IMR-90 (cell line): ENCODE data around the gene MAP1LC3A. TPM values are rescaled to one million over a fixed set of nuclear protein-coding genes. Genes with fewer than 3 reads are reported as not detected.

Experiments used
- ATAC-seq: fragments of 200-7000 bp; cut with Tn5 transposase; 2 replicates; pipeline ENCODE4 v1.9.1; 2020; ENCODE audit warnings: low read depth, mild to moderate bottlenecking, moderate library complexity
- BruUV-seq: library from RNA; stranded (reverse); fragments of 400-500 nt; replicated peaks from 2 replicates; lab custom pipeline; 2021; lab: Mats Ljungman, UMichigan
- CTCF ChIA-PET: fragments of 300-600 bp; formaldehyde crosslinking; extraction: SDS; loops from one replicate; lab custom pipeline; 2021; ENCODE audit warnings: antibody characterized with exemption; lab: Yijun Ruan, JAX
- POLR2A ChIA-PET: fragments of 300-600 bp; sonication (Branson Sonifier 250); formaldehyde crosslinking; loops from one replicate; lab custom pipeline; 2022; ENCODE audit warnings: antibody characterized with exemption; ENCODE audit not compliant: unreplicated experiment; lab: Charles Lee
- DNase-seq: peaks from one replicate; pipeline ENCODE4 v3.0.0; 2013
- H2AFZ ChIP-seq: replicated peaks from 2 replicates; pipeline ENCODE3; 2013; ENCODE audit warnings: low read length, mild to moderate bottlenecking; ENCODE audit not compliant: poor library complexity
- H2AK5ac ChIP-seq: 2 replicates; pipeline ENCODE4 v1.6.1; 2013; ENCODE audit warnings: low read depth, low read length, inconsistent platforms
- H2AK9ac ChIP-seq: replicated peaks from 2 replicates; pipeline ENCODE3; 2013; ENCODE audit warnings: mild to moderate bottlenecking, low read depth, low read length, moderate library complexity; ENCODE audit not compliant: poor library complexity
- H2BK120ac ChIP-seq: 2 replicates; pipeline ENCODE4 v1.6.1; 2013; ENCODE audit warnings: low read depth, low read length, inconsistent platforms
- H2BK15ac ChIP-seq: 3 replicates; pipeline ENCODE4 v1.6.1; 2013; ENCODE audit warnings: low read depth, low read length, inconsistent platforms
- H2BK20ac ChIP-seq: 2 replicates; pipeline ENCODE4 v1.6.1; 2013; ENCODE audit warnings: low read depth, mild to moderate bottlenecking, inconsistent platforms, low read length, moderate library complexity
- H2BK5ac ChIP-seq: 2 replicates; pipeline ENCODE4 v1.6.1; 2013; ENCODE audit warnings: mild to moderate bottlenecking, low read depth, low read length, inconsistent platforms; ENCODE audit not compliant: poor library complexity, severe bottlenecking
- H3K14ac ChIP-seq: replicated peaks from 2 replicates; pipeline ENCODE4 v1.6.1; 2013; ENCODE audit warnings: low read depth, low read length, inconsistent platforms
- H3K18ac ChIP-seq: 2 replicates; pipeline ENCODE4 v1.6.1; 2013; ENCODE audit warnings: low read depth, low read length, control low read depth
- H3K23ac ChIP-seq: 2 replicates; pipeline ENCODE4 v1.6.1; 2013; ENCODE audit warnings: low read depth, low read length, inconsistent platforms
- H3K27ac ChIP-seq: 2 replicates; pipeline ENCODE4 v1.5.1; 2013; ENCODE audit warnings: mild to moderate bottlenecking, control low read depth, low read length; ENCODE audit not compliant: insufficient read depth
- H3K27me3 ChIP-seq: 2 replicates; pipeline ENCODE4 v1.6.1; 2013; ENCODE audit warnings: low read length; ENCODE audit not compliant: control insufficient read depth, insufficient read depth
- H3K36me3 ChIP-seq: 2 replicates; pipeline ENCODE4 v1.6.1; 2013; ENCODE audit warnings: low read length, mixed read lengths; ENCODE audit not compliant: control insufficient read depth, insufficient read depth
- H3K4ac ChIP-seq: 2 replicates; pipeline ENCODE4 v1.6.1; 2013; ENCODE audit warnings: low read depth, low read length, inconsistent platforms
- H3K4me1 ChIP-seq: 2 replicates; pipeline ENCODE4 v1.6.1; 2013; ENCODE audit warnings: low read length, mixed read lengths; ENCODE audit not compliant: control insufficient read depth, insufficient read depth
- H3K4me2 ChIP-seq: 2 replicates; pipeline ENCODE4 v1.6.1; 2013; ENCODE audit warnings: low read depth, mild to moderate bottlenecking, control low read depth, low read length, moderate library complexity
- H3K4me3 ChIP-seq: 2 replicates; pipeline ENCODE4 v1.5.1; 2013; ENCODE audit warnings: low read depth, mild to moderate bottlenecking, control low read depth, low read length, moderate library complexity; ENCODE audit not compliant: insufficient read depth
- H3K56ac ChIP-seq: 2 replicates; pipeline ENCODE4 v1.6.1; 2013; ENCODE audit warnings: low read length, inconsistent platforms; ENCODE audit not compliant: insufficient read depth; ENCODE audit errors: extremely low read depth
- H3K79me1 ChIP-seq, 2 experiments: 2 replicates each; pipeline ENCODE4 v1.6.1; 2013; ENCODE audit warnings: low read length in 2 of 2, inconsistent platforms in 1 of 2, low read depth in 1 of 2
- H3K9ac ChIP-seq: 2 replicates; pipeline ENCODE4 v1.6.1; 2013; ENCODE audit warnings: low read depth, low read length, control low read depth
- H3K9me1 ChIP-seq: 2 replicates; pipeline ENCODE4 v1.6.1; 2013; ENCODE audit warnings: low read length, inconsistent platforms; ENCODE audit not compliant: insufficient read depth
- H3K9me3 ChIP-seq: 2 replicates; pipeline ENCODE4 v1.6.1; 2013; ENCODE audit warnings: low read length; ENCODE audit not compliant: control insufficient read depth, insufficient read depth
- H4K20me1 ChIP-seq: 2 replicates; pipeline ENCODE4 v1.6.1; 2013; ENCODE audit warnings: low read length, inconsistent platforms; ENCODE audit not compliant: insufficient read depth
- H4K5ac ChIP-seq: 2 replicates; pipeline ENCODE4 v1.6.1; 2013; ENCODE audit warnings: mild to moderate bottlenecking, low read depth, low read length, control low read depth
- H4K8ac ChIP-seq, 2 experiments: 2 replicates each; pipeline ENCODE4 v1.6.1; 2013; ENCODE audit warnings: low read depth in 2 of 2, low read length in 2 of 2, control low read depth in 1 of 2, inconsistent platforms in 1 of 2
- H4K91ac ChIP-seq: 2 replicates; pipeline ENCODE4 v1.6.1; 2013; ENCODE audit warnings: low read depth, low read length, inconsistent platforms; ENCODE audit not compliant: insufficient read depth
- BHLHE40 ChIP-seq: fragments of 150-350 bp; IDR thresholded peaks from 2 replicates; pipeline ENCODE4 v1.6.1; 2016; ENCODE audit warnings: mild to moderate bottlenecking, low read depth, low read length
- CEBPB ChIP-seq: IDR thresholded peaks from 2 replicates; pipeline ENCODE4 v1.6.1; 2012; ENCODE audit warnings: low read depth, low read length, improper control_type of control experiment
- CHD1 ChIP-seq: IDR thresholded peaks from 2 replicates; pipeline ENCODE4 v1.6.1; 2012; ENCODE audit warnings: low read depth, low read length, improper control_type of control experiment
- MAFK ChIP-seq: IDR thresholded peaks from 2 replicates; pipeline ENCODE4 v1.6.1; 2012; ENCODE audit warnings: low read depth, low read length, improper control_type of control experiment
- MAZ ChIP-seq: IDR thresholded peaks from 2 replicates; pipeline ENCODE4 v1.6.1; 2012; ENCODE audit warnings: low read depth, mild to moderate bottlenecking, low read length, improper control_type of control experiment, moderate library complexity, borderline replicate concordance
- MXI1 ChIP-seq: IDR thresholded peaks from 2 replicates; pipeline ENCODE4 v1.6.1; 2012; ENCODE audit warnings: low read depth, mild to moderate bottlenecking, low read length, moderate library complexity, borderline replicate concordance
- NFE2L2 ChIP-seq: fragments of 150-350 bp; IDR thresholded peaks from 2 replicates; pipeline ENCODE4 v1.6.1; 2016; ENCODE audit warnings: low read depth, mild to moderate bottlenecking, low read length
- POLR2A ChIP-seq: IDR thresholded peaks from 2 replicates; pipeline ENCODE4 v1.6.1; 2012; ENCODE audit warnings: mild to moderate bottlenecking, low read depth, low read length
- RAD21 ChIP-seq: IDR thresholded peaks from 2 replicates; pipeline ENCODE4 v1.6.1; 2012; ENCODE audit warnings: low read length, improper control_type of control experiment
- RCOR1 ChIP-seq: IDR thresholded peaks from 2 replicates; pipeline ENCODE4 v1.6.1; 2012; ENCODE audit warnings: mild to moderate bottlenecking, low read length, improper control_type of control experiment; ENCODE audit not compliant: insufficient replicate concordance
- RFX5 ChIP-seq: IDR thresholded peaks from 2 replicates; pipeline ENCODE4 v1.8.0; 2012; ENCODE audit warnings: low read depth, mild to moderate bottlenecking, low read length, moderate library complexity
- SMC3 ChIP-seq: fragments of 150-350 bp; IDR thresholded peaks from 2 replicates; pipeline ENCODE4 v1.6.1; 2016; ENCODE audit warnings: low read depth, mild to moderate bottlenecking, antibody characterized with exemption, low read length, moderate library complexity
- WGBS, 2 experiments: methylation state at CpG; one replicate each; pipeline versions ENCODE4 v1.1.5 to v1.1.7; 2013; ENCODE audit warnings: missing lambda C conversion rate in 2 of 2; ENCODE audit not compliant: insufficient read length in 1 of 2; ENCODE audit errors: extremely low coverage in 2 of 2; 5-methylcytosine and 5-hydroxymethylcytosine counted together
- dilution Hi-C: fragments of 300-500 bp; cut with HindIII; formaldehyde crosslinking; loops from one replicate; pipeline ENCODE4 v1.14.3; 2018; ENCODE audit warnings: low sequenced_read_pairs; ENCODE audit not compliant: unreplicated experiment
- in situ Hi-C: fragments of 300-500 bp; cut with MboI; formaldehyde crosslinking; loops from 3 replicates; pipeline ENCODE4 v1.14.3; 2019; ENCODE audit warnings: low sequenced_read_pairs, inconsistent platforms, mixed read lengths
- intact Hi-C: fragments of 100-400 bp; cut with micrococcal nuclease; formaldehyde crosslinking; loops from 2 replicates; pipeline ENCODE4 v1.10.0; 2022
- polyA plus RNA-seq, 3 experiments: library from polyadenylated mRNA; depleted of rRNA; stranded (reverse); fragments of >200 nt; gene quantifications; 2 replicates each; pipeline ENCODE4 v1.2.3, GENCODE V29; 2012; ENCODE audit warnings: low replicate concordance in 1 of 3
- total RNA-seq: library from RNA; depleted of rRNA; stranded (reverse); fragments of >200 nt; gene quantifications from 2 replicates; pipeline ENCODE4 v1.2.3, GENCODE V29; 2012
- TF ChIP-seq, protein P1 (sequence below): conservative IDR thresholded peaks from 2 replicates; pipeline ENCODE4 v1.5.1; 2012; ENCODE audit warnings: mild to moderate bottlenecking, low read depth, low read length, improper control_type of control experiment
- TF ChIP-seq, protein P2 (sequence below): fragments of 150-350 bp; IDR thresholded peaks from 2 replicates; pipeline ENCODE4 v1.6.1; 2016; ENCODE audit warnings: low read depth, mild to moderate bottlenecking, low read length, moderate library complexity, borderline replicate concordance

MAP1LC3A gene
- total and polyA plus RNA-seq, 2 of the 4 experiments (the other 2 are of a cell fraction), result 10.0 to 39.7 TPM

DNA sequence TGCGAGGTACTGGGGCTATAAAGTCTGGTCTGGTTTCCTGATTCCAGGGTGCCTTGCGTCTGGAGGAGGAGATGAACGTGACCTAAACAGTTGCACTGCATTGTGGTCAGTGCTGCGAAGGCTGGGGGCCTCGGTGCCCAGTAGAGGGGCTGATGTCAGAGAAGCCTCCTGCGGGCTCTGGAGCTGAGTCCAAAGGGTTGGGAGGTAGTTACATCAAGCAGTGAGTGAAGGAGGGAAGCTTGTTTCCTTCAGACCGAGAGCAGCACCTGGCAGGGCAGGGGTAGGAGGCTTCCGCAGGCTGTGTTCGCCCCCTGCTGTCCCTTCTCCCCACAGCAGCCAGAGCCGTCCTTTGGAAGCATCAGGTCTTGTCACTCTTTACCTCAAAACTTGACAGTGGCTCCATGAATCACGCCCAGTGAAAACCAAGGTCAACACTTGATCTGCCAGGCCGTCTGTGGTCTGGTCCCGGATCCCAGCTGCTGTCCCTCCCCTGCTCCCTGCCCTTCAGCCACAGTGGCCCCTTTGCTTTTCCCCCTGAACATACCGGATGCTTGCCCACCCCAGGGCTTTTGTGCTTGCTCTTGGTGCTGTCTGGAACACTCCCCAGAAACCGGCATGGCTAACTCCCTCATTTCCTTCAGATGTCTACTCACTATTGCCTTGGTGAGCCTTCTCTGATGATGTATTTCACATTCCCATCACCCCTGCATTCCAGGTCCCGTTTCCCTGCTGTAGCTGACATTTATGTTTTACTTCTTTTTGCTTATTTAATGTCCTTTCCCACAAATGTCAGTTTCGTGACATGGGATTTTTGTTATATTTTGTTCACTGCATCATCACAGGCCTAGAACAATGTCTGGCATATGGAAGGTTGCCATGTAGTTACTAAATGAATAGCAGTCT is 35.3 kb upstream of the MAP1LC3A start:
- Histone ChIP-seq H3K56ac (peak overlapping the region; percentile 22), H2AK5ac (peak overlapping the region; percentile 91), H3K23ac (peak overlapping the region; percentile 73), H4K20me1 (peaks cover 30% of the 10 kb centered on the region), H4K91ac (peak overlapping the region; percentile 80), H2AK9ac (peak overlapping the region; percentile 18), H3K9me1 (peaks cover 41% of the 10 kb centered on the region), H3K14ac (peak overlapping the region; percentile 56), H2AFZ (peak overlapping the region; percentile 61), H2BK120ac (peak overlapping the region; percentile 67), H2BK5ac (peak overlapping the region; percentile 92), H4K5ac (peak overlapping the region; percentile 5), H3K79me1 (peaks cover 38 to 77% of the 10 kb centered on the region in 2 experiments), H3K4me1 (peaks cover 34% of the 10 kb centered on the region), H3K27ac (peak overlapping the region; percentile 86), H3K36me3 (peaks cover 18% of the 10 kb centered on the region), H4K8ac (peak overlapping the region; percentile 53 to 64), H3K4me3 (no peak overlapping the region), H3K4me2 (peak overlapping the region; percentile 64), H3K18ac (peak overlapping the region; percentile 47), H3K9me3 (no peaks in the 10 kb centered on the region), H3K4ac (peak overlapping the region; percentile 86), H2BK20ac (peak overlapping the region; percentile 74), H2BK15ac (peak overlapping the region; percentile 22; the same call in 2 of the 3 replicates), H3K9ac (peak overlapping the region; percentile 2), H3K27me3 (no peaks in the 10 kb centered on the region)
- intact Hi-C loops, result loop anchor here (2.0 kb wide), 1 partner anchor 210 kb away; no protein-coding TSS in a partner anchor
- peak; percentile 81 for DNase-seq
- CTCF ChIA-PET, result interaction anchor here (1.2 to 2.9 kb wide), 3 partner anchors 16 to 210 kb away, joined by 3 to 15 read pairs (median 7); no protein-coding TSS in a partner anchor
- BruUV-seq, result no TSS peak
- in situ Hi-C loops, result no loop called here
- ATAC-seq, result peak; percentile 8
- dilution Hi-C loops, result no loop called here
- POLR2A ChIA-PET, result no interaction called here
- 25% methylated on average over 5 of the region's 17 CpGs; no CpG with 5 or more reads in 1 of the 2 experiments for WGBS, 2 experiments
- TF ChIP-seq, protein P1, sequence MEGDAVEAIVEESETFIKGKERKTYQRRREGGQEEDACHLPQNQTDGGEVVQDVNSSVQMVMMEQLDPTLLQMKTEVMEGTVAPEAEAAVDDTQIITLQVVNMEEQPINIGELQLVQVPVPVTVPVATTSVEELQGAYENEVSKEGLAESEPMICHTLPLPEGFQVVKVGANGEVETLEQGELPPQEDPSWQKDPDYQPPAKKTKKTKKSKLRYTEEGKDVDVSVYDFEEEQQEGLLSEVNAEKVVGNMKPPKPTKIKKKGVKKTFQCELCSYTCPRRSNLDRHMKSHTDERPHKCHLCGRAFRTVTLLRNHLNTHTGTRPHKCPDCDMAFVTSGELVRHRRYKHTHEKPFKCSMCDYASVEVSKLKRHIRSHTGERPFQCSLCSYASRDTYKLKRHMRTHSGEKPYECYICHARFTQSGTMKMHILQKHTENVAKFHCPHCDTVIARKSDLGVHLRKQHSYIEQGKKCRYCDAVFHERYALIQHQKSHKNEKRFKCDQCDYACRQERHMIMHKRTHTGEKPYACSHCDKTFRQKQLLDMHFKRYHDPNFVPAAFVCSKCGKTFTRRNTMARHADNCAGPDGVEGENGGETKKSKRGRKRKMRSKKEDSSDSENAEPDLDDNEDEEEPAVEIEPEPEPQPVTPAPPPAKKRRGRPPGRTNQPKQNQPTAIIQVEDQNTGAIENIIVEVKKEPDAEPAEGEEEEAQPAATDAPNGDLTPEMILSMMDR, result peak; percentile 72
- TF ChIP-seq RAD21 (peak; percentile 82), MAFK (no peak), RFX5 (no peak), MAZ (no peak), RCOR1 (peak; percentile 73), SMC3 (peak; percentile 66), CHD1 (no peak), BHLHE40 (no peak), MXI1 (0 out of 2 replicates have a peak, but pooled peaks have one; percentile 32), POLR2A (no peak), CEBPB (no peak), NFE2L2 (no peak)
- TF ChIP-seq, protein P2, sequence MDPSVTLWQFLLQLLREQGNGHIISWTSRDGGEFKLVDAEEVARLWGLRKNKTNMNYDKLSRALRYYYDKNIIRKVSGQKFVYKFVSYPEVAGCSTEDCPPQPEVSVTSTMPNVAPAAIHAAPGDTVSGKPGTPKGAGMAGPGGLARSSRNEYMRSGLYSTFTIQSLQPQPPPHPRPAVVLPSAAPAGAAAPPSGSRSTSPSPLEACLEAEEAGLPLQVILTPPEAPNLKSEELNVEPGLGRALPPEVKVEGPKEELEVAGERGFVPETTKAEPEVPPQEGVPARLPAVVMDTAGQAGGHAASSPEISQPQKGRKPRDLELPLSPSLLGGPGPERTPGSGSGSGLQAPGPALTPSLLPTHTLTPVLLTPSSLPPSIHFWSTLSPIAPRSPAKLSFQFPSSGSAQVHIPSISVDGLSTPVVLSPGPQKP, result no peak
